Activated CD4-positive, alpha-beta memory T cell treated with anti-CD3 and anti-CD28 coated beads for 36 hours (primary cell): ENCODE results near the gene EDN3. TPM values are rescaled to one million over a fixed set of nuclear protein-coding genes. Genes with fewer than 3 reads are reported as not detected.
"Not testable (repeated sequence)": the region's sequence is repeated elsewhere in the genome, so short reads cannot be mapped to it uniquely, and the experiment has no call there.

Experiments used
- CTCF ChIA-PET: fragments of 350-600 bp; sonication (Branson Sonifier 250); formaldehyde crosslinking; loops from one replicate; lab custom pipeline; 2021; ENCODE audit warnings: antibody characterized with exemption, inconsistent platforms; lab: Charles Lee
- POLR2A ChIA-PET: fragments of 350-600 bp; sonication (Branson Sonifier 250); formaldehyde crosslinking; loops from one replicate; lab custom pipeline; 2021; ENCODE audit warnings: antibody characterized with exemption; lab: Charles Lee
- DNase-seq: peaks from one replicate; pipeline ENCODE4 v3.0.0-alpha.2; 2020
- H3K27ac Mint-ChIP-seq: one replicate; pipeline ENCODE4 v1.8.0; 2021; ENCODE audit warnings: mixed read lengths
- H3K27me3 Mint-ChIP-seq: one replicate; pipeline ENCODE4 v1.8.0; 2021; ENCODE audit warnings: mixed read lengths
- H3K36me3 Mint-ChIP-seq: one replicate; pipeline ENCODE4 v1.8.0; 2021; ENCODE audit warnings: mixed read lengths
- H3K4me1 Mint-ChIP-seq: one replicate; pipeline ENCODE4 v1.8.0; 2021; ENCODE audit warnings: low read depth, mixed read lengths
- H3K4me3 Mint-ChIP-seq: one replicate; pipeline ENCODE4 v1.8.0; 2021; ENCODE audit warnings: mild to moderate bottlenecking, mixed read lengths
- H3K9me3 Mint-ChIP-seq: one replicate; pipeline ENCODE4 v1.8.0; 2021; ENCODE audit warnings: mixed read lengths
- intact Hi-C: fragments of 100-400 bp; cut with micrococcal nuclease; formaldehyde crosslinking; loops from one replicate; pipeline ENCODE4 v1.15.1; 2023
- total RNA-seq, 2 experiments: library from RNA; stranded (reverse); gene quantifications; one replicate each; pipeline ENCODE4 v1.2.3, GENCODE V29; 2021

The EDN3 gene
- total RNA-seq, 2 experiments from 2014 or later = 0.10 TPM; not detected in 1

GRCh38 chr20:59326188-59326587 lies 25.8 kb downstream of the EDN3 start:
- no peaks in the 10 kb centered on the region for H3K36me3 Mint-ChIP-seq
- ChIA-PET CTCF (no interaction called here), POLR2A (no interaction called here)
- no peaks in the 10 kb centered on the region for H3K27me3 Mint-ChIP-seq
- no peak overlapping the region for H3K4me3 Mint-ChIP-seq
- no peaks in the 10 kb centered on the region for H3K4me1 Mint-ChIP-seq
- H3K9me3 Mint-ChIP-seq = no peaks in the 10 kb centered on the region
- intact Hi-C loops = no loop called here
- no peak overlapping the region for H3K27ac Mint-ChIP-seq
- DNase-seq = no peak

GRCh38 chr20:59328071-59328470 lies 27.7 kb downstream of the EDN3 start:
- Mint-ChIP-seq H3K27ac (no peak overlapping the region), H3K36me3 (no peaks in the 10 kb centered on the region), H3K4me1 (no peaks in the 10 kb centered on the region), H3K9me3 (no peaks in the 10 kb centered on the region), H3K27me3 (peaks cover 2% of the 10 kb centered on the region), H3K4me3 (no peak overlapping the region)
- intact Hi-C loops = no loop called here
- DNase-seq = no peak
- POLR2A ChIA-PET = no interaction called here
- CTCF ChIA-PET = no interaction called here

- POLR2A ChIA-PET = no interaction called here
- peaks cover 2% of the 10 kb centered on the region for H3K27me3 Mint-ChIP-seq
Measured at GRCh38 chr20:59331721-59332329, 31.4 kb downstream of the EDN3 start.

GRCh38 chr20:59333260-59333845 lies 32.9 kb downstream of the EDN3 start:
- Mint-ChIP-seq H3K4me3 (no peak overlapping the region), H3K36me3 (no peaks in the 10 kb centered on the region), H3K27me3 (peaks cover 2% of the 10 kb centered on the region), H3K9me3 (no peaks in the 10 kb centered on the region), H3K27ac (no peak overlapping the region), H3K4me1 (no peaks in the 10 kb centered on the region)
- intact Hi-C loops = no loop called here
- ChIA-PET POLR2A (no interaction called here), CTCF (interaction anchor here (1.2 kb wide), 1 partner anchor 111 kb away, joined by 4 read pairs; no protein-coding TSS in a partner anchor)
- DNase-seq = no peak

More at GRCh38 chr20:59331721-59332329, 31.4 kb downstream of the EDN3 start:
- Mint-ChIP-seq H3K27ac (no peak overlapping the region), H3K4me1 (no peaks in the 10 kb centered on the region), H3K4me3 (no peak overlapping the region), H3K36me3 (no peaks in the 10 kb centered on the region), H3K9me3 (no peaks in the 10 kb centered on the region)
- CTCF ChIA-PET = no interaction called here
- no peak for DNase-seq
- intact Hi-C loops = no loop called here

GRCh38 chr20:59333951-59334350 lies 33.5 kb downstream of the EDN3 start:
- intact Hi-C loops = no loop called here
- Mint-ChIP-seq H3K4me3 (no peak overlapping the region), H3K27ac (no peak overlapping the region), H3K27me3 (peaks cover 2% of the 10 kb centered on the region), H3K36me3 (no peaks in the 10 kb centered on the region), H3K9me3 (no peaks in the 10 kb centered on the region), H3K4me1 (no peaks in the 10 kb centered on the region)
- ChIA-PET POLR2A (no interaction called here), CTCF (interaction anchor here (1.2 kb wide), 1 partner anchor 112 kb away, joined by 4 read pairs; no protein-coding TSS in a partner anchor)
- DNase-seq = no peak

GRCh38 chr20:59334651-59335300 lies 34.4 kb downstream of the EDN3 start:
- no peak overlapping the region for H3K27ac Mint-ChIP-seq
- CTCF ChIA-PET = interaction anchor here (0.8 to 1.2 kb wide), 2 partner anchors 112 to 470 kb away, joined by 4 read pairs; no protein-coding TSS in a partner anchor
- no peaks in the 10 kb centered on the region for H3K9me3 Mint-ChIP-seq
- H3K4me3 Mint-ChIP-seq = no peak overlapping the region
- H3K36me3 Mint-ChIP-seq = no peaks in the 10 kb centered on the region
- peaks cover 2% of the 10 kb centered on the region for H3K27me3 Mint-ChIP-seq
- DNase-seq = no peak
- POLR2A ChIA-PET = no interaction called here
- H3K4me1 Mint-ChIP-seq = no peaks in the 10 kb centered on the region
- intact Hi-C loops = no loop called here

GRCh38 chr20:59335377-59335776 lies 35.0 kb downstream of the EDN3 start:
- ChIA-PET POLR2A (no interaction called here), CTCF (interaction anchor here (0.8 kb wide), 1 partner anchor 471 kb away, joined by 4 read pairs; no protein-coding TSS in a partner anchor)
- no peak overlapping the region for H3K27ac Mint-ChIP-seq
- H3K4me1 Mint-ChIP-seq = no peaks in the 10 kb centered on the region
- intact Hi-C loops = no loop called here
- peaks cover 2% of the 10 kb centered on the region for H3K27me3 Mint-ChIP-seq
- no peak overlapping the region for H3K4me3 Mint-ChIP-seq
- H3K9me3 Mint-ChIP-seq = no peaks in the 10 kb centered on the region
- H3K36me3 Mint-ChIP-seq = no peaks in the 10 kb centered on the region
- DNase-seq = no peak

- H3K36me3 Mint-ChIP-seq = no peaks in the 10 kb centered on the region
- ChIA-PET CTCF (no interaction called here), POLR2A (no interaction called here)
- no peak overlapping the region for H3K27ac Mint-ChIP-seq
- intact Hi-C loops = no loop called here
- no peak overlapping the region for H3K4me3 Mint-ChIP-seq
- H3K4me1 Mint-ChIP-seq = no peaks in the 10 kb centered on the region
- no peaks in the 10 kb centered on the region for H3K9me3 Mint-ChIP-seq
- no peak for DNase-seq
- H3K27me3 Mint-ChIP-seq = no peaks in the 10 kb centered on the region
Measured at GRCh38 chr20:59336540-59336939, 36.1 kb downstream of the EDN3 start.

GRCh38 chr20:59338444-59338843 lies 38.0 kb downstream of the EDN3 start:
- H3K27ac Mint-ChIP-seq, H3K4me1 Mint-ChIP-seq, DNase-seq, CTCF ChIA-PET, H3K9me3 Mint-ChIP-seq, H3K4me3 Mint-ChIP-seq, POLR2A ChIA-PET, intact Hi-C loops, H3K36me3 Mint-ChIP-seq, H3K27me3 Mint-ChIP-seq: not testable (repeated sequence)

GRCh38 chr20:59340201-59340885 lies 39.9 kb downstream of the EDN3 start:
- intact Hi-C loops = no loop called here
- POLR2A ChIA-PET = no interaction called here
- no peak for DNase-seq
- no peaks in the 10 kb centered on the region for H3K36me3 Mint-ChIP-seq
- no peak overlapping the region for H3K4me3 Mint-ChIP-seq
- H3K4me1 Mint-ChIP-seq = no peaks in the 10 kb centered on the region
- no peak overlapping the region for H3K27ac Mint-ChIP-seq
- no peaks in the 10 kb centered on the region for H3K27me3 Mint-ChIP-seq
- CTCF ChIA-PET = no interaction called here
- H3K9me3 Mint-ChIP-seq = peaks cover 4% of the 10 kb centered on the region

- intact Hi-C loops, H3K27ac Mint-ChIP-seq, DNase-seq, H3K9me3 Mint-ChIP-seq, CTCF ChIA-PET, H3K36me3 Mint-ChIP-seq, POLR2A ChIA-PET, H3K4me1 Mint-ChIP-seq, H3K27me3 Mint-ChIP-seq, H3K4me3 Mint-ChIP-seq: not testable (repeated sequence)
Measured at GRCh38 chr20:59341285-59342022, 41.0 kb downstream of the EDN3 start.
